GM12873 (cell line): ENCODE measurements around the gene GREB1.
A peak's percentile ranks its signal among the peaks of the same experiment; 100 is the strongest.

Experiments used
- CTCF ChIP-seq: IDR thresholded peaks from 2 replicates; pipeline ENCODE4 v1.5.1; 2012; ENCODE audit warnings: low read depth, mild to moderate bottlenecking, moderate library complexity, low read length, control low read depth; ENCODE audit not compliant: insufficient read depth; ENCODE audit errors: missing control alignments

Gene GREB1

GRCh38 chr2:11583840-11584524, 50.1 kb downstream of the GREB1 start:
- TF ChIP-seq CTCF: peak; percentile 90

- no peak for TF ChIP-seq CTCF
These were observed 50.7 kb downstream of the GREB1 start for GRCh38 chr2:11584525-11585056.

DNA sequence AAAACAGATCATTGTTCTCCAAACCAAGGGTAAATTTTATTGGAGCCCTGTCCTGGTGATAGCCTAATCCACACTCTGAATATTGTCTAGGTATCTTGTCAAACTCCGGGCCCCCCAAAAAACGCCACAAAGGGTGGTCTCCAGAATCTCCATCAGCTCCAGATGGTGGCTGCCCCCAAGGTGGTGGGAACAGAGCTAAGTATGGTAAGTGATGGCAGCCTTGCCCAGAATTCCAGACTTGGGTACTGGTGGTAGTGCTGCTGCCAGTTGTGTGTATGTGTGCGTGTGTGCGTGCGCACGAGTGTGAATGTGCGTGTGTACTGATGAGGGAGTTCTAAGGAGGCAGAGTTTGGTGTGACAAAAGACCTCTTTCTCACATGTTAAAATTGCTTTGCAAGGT, 51.2 kb downstream of the GREB1 start:
- no peak for TF ChIP-seq CTCF

GRCh38 chr2:11588228-11589110, 54.6 kb downstream of the GREB1 start:
- TF ChIP-seq CTCF: no peak

DNA sequence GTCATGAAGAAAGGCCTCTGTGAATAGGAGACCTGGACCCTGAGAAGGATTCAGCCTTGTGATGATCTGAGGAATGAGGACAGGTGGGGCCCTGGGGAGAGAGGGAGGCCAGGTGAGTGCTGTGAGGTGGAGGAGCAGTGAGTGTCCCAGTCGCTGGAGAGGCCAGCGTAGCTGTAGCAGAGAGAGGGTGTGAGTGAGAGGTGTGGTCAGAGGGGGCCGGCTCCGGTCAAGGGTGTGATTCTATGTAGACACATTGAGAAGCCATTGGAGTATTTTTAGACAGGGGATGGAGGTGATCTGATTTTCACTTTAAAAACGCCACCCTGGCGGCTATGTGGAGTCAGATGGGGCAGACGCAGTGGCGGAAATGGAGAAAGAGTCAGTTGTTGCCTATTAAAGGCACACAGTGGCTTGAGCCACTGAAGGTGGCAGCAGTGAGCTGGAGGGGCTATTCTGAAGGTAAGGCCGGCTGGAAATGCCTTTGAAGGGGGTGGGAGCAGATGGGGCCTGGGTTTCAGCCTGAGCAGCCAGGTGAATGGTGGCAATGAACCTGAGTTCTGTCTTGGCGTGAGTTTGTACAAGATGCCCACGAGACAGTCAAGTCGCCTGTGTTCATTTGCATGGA, 55.6 kb downstream of the GREB1 start:
- peak; percentile 21 for TF ChIP-seq CTCF

- no peak for TF ChIP-seq CTCF
These were observed 56.3 kb downstream of the GREB1 start for GRCh38 chr2:11590193-11590592.

- TF ChIP-seq CTCF: no peak
These were observed 57.2 kb downstream of the GREB1 start for GRCh38 chr2:11591091-11591490.
